ENCODE results near the gene ALG5.

ALG5 gene

DNA sequence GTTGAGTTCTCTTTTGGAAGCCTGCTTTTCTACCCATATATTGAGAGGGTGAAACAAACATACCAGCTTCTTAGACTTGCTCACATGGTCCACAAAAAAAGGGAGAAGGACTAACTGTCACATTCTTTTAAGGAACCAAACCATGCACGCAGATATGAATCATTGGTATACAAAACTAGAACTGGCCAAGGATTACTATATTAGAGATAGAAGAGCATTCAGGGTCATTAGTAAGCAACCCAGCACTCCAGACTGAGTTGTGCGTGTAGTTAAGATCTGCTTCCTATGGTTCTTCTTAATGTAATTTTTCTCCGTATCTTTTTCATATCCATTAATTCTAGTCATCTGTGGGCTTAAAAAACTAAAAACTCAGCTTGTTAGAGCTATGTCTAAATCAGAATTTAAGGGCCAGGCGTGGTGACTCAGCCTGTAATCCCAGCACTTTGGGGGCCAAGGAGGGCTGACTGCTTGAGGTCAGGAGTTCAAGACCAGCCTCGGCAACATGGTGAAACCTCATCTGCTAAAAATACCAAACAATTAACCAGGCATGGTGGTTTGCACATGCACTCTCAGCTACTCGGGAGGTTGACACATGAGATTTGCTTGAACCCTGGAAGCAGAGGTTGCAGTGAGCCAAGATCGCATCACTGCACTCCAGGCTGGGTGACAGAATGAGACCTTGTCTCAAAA is 19.6 kb downstream of the ALG5 start:
- DNase-seq (ENCODE audit: low read depth) = no peak

- DNase-seq (ENCODE audit: low read depth) = no peak
These were observed 24.0 kb downstream of the ALG5 start for GRCh38 chr13:36975172-36975571.

DNA sequence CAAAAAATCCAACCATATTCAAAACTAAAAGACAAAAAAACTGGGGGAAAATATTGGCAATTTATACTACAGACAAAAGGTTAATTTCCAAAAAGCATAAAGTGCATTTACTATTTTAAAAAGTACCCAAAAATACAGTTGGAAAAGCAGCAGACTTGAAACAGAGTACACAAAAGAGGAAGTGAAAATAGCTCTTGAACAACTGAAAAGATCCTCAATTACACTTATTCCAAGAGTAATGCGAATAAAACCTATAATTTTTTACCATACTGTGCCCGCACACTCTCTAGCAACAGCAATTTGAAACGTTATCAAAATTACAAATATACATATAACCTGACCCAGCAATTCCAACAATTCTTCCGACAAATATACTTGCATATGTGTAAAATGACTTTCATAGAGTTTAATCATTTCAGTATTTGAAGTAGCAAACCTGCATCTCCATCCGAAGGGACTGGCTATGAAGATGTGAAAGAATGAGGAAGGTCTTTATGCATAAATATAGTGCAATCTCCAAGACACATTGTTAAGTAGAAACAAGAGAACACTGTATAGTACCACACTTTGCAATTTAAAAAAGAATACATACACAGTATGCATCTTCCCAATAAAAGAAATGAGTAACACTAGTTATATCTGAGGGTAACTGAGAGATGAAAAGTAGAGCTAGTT is 25.4 kb downstream of the ALG5 start:
- no peak for DNase-seq (ENCODE audit: low read depth)

GRCh38 chr13:36973009-36973408 is 26.1 kb downstream of the ALG5 start:
- no peak for DNase-seq (ENCODE audit: low read depth)

DNA sequence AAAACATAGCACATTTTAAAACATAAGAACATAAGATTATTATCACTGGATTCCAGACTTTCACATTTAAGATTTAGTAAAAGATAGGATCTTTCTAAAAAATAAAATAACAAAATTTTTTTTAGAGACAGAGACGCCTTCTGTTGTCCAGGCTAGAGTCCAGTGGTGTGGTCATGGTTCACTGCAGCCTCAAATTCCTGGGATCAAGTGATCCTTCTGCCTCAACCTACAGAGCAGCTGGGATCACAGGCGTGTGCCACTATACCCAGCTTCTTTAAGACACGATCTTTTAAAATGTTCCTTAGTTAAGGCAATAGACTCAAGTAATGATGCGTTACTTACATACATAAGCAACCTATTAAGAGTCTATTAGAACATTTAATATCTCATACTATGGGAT is 32.7 kb downstream of the ALG5 start:
- DNase-seq (ENCODE audit: low read depth) = no peak

GRCh38 chr13:36965767-36966166 is 33.4 kb downstream of the ALG5 start:
- no peak for DNase-seq (ENCODE audit: low read depth)

DNA sequence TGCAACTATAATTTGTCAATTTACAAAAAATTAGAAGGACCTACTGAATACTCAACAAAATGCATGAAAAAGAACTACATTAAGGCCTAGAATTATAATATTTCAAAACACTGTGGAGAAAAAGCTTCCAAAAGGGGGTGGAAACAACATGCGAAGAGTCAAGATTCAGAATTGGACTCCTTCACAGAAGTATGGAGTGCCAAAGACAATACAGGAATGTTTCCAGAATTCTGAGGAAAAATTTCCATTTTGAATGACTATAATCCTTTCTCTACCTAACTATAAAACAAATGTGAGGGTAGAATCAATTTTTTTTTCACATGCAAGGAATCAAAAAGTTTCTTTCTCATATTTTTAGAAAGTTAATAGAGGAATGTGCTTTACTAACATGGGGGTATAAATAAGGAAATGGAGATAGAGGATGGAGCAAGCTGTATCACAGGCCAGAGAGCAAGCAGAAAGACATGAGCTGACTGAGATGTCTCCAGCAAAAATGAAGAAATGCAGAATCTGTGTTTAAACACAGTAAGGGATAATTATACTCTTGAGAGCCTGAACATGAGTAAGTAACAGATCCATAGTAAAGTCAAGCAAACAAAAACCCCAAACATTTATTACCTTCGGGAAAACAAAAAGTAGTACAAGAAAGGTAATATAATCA is 39.6 kb downstream of the ALG5 start:
- no peak for DNase-seq (ENCODE audit: low read depth)

GRCh38 chr13:36954542-36954941 is 44.6 kb downstream of the ALG5 start:
- DNase-seq (ENCODE audit: low read depth) = no peak

DNA sequence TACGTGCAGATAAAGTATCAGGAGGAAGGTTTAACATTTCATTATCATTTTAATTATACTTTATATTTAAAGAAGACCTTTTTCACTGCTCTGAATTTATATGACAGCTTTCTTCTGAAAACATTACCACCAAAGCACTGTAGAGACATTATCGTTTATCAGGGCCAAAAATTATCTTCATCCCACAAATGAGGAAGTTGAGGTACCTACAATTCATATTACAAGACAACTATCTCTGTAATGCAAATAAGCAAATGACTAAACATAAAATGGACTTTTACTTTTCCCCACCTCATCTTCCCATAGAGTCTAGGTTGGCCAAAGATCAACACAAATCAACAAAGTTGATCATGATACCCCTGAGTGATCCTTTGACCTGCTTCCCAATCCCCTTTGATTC is 48.2 kb downstream of the ALG5 start:
- DNase-seq (ENCODE audit: low read depth) = no peak

- no peak for DNase-seq (ENCODE audit: low read depth)
These were observed 48.8 kb downstream of the ALG5 start for GRCh38 chr13:36950330-36950729.

DNA sequence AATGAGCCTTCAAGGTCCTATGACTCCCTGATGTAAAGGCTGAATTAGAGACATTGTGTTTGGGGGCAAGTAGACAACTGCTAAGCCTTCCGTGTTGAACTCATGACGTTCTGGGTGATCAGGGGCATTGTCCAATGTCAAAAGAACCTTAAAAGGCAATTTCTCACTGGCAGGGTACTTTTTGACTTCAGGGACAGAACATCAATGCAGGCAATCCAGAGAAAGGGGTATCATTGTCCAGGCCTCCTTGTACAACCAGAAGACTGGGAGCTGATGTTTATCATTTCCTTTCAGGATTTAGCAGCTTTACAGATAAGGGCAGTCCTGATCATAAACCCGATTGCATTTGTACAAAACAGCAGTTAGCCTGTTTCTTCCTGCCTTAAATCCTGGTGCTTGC is 54.1 kb downstream of the ALG5 start:
- DNase-seq (ENCODE audit: low read depth) = no peak

DNA sequence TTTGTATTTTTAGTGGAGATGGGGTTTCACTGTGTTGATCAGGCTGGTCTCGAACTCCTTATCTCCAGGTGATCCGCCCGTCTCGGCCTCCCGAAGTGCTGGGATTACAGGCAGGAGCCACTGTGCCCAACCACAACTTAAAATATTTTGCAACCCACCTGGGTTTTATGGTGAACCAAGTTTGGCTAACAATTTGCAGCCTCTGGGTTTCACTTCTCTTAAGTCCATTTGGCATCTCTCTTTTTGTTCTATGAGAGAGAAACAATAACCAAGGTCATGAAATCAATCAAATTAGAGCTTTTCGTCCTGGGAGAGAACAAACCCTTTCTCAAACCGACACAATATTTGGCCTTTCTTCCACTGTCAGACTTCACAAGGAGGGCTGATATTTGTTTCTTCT is 73.5 kb downstream of the ALG5 start:
- no peak for DNase-seq (ENCODE audit: low read depth)

- no peak for DNase-seq (ENCODE audit: low read depth)
These were observed 75.1 kb downstream of the ALG5 start for GRCh38 chr13:36924001-36924400.

- DNase-seq (ENCODE audit: low read depth) = no peak
These were observed 77.4 kb downstream of the ALG5 start for GRCh38 chr13:36921631-36922301.

- DNase-seq (ENCODE audit: low read depth) = no peak
These were observed 78.4 kb downstream of the ALG5 start for GRCh38 chr13:36920616-36921185.

- DNase-seq (ENCODE audit: low read depth) = no peak
These were observed 79.1 kb downstream of the ALG5 start, which contains the start of gene SMAD9 for GRCh38 chr13:36919833-36920615. Gene SMAD9 (minus strand): TSS chr13:36920238. CDS start chr13:36879689, 40,549 bp downstream.

GRCh38 chr13:36919171-36919832 is 79.8 kb downstream of the ALG5 start:
- DNase-seq (ENCODE audit: low read depth) = no peak

GRCh38 chr13:36918246-36919131 is 80.7 kb downstream of the ALG5 start:
- no peak for DNase-seq (ENCODE audit: low read depth)

DNA sequence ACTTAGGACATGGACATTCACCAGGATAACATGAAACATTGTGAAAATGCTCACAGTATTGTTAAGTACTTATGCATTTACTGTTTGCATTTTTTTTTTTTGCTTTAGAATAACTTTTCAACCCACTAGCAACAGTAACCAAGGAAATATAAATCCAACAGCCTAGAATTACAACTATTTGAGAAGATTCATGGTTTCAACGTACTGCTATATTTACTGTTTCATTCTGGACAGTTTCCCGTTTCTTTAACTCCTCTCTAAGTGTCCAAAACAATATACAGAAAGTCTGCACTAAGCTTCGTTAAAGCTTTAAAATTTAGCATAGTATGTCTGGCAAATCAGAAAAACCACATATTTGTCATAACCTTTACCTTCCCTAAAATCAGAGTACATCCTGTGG is 81.8 kb downstream of the ALG5 start:
- no peak for DNase-seq (ENCODE audit: low read depth)
